Transverse colon (tissue), 4 donors: Measurements from ENCODE around the gene ABRACL. TPM values are rescaled to one million over a fixed set of nuclear protein-coding genes. Genes with fewer than 3 reads are reported as not detected.

Source experiments
- DNase-seq: peaks from one replicate; pipeline ENCODE4 v3.0.0-alpha.2; 2019
- H3K27ac ChIP-seq, 4 donors: fragments of 200-600 bp; sonication (generic); 2 replicates each; pipeline ENCODE4 v1.5.1; 2016 to 2018; ENCODE audit warnings: inconsistent platforms in 4 of 4
- H3K27me3 ChIP-seq: fragments of 200-600 bp; sonication (generic); 2 replicates; pipeline ENCODE4 v1.5.1; 2017; ENCODE audit warnings: inconsistent platforms
- H3K36me3 ChIP-seq, 4 donors: fragments of 200-600 bp; sonication (generic); 2 replicates each; pipeline ENCODE4 v1.5.1; 2017 to 2019; ENCODE audit warnings: inconsistent platforms in 4 of 4
- H3K4me1 ChIP-seq, 4 donors: fragments of 200-600 bp; sonication (generic); 2 replicates each; pipeline ENCODE4 v1.5.1; 2017 to 2020; ENCODE audit warnings: inconsistent platforms in 4 of 4
- H3K4me3 ChIP-seq, 4 donors: fragments of 200-600 bp; sonication (generic); 1 replicate in 1 of 4; 2 replicates in 3 of 4; pipeline versions ENCODE4 v1.5.1 to v1.6.1; 2017 to 2019; ENCODE audit warnings: inconsistent platforms in 4 of 4
- H3K9me3 ChIP-seq, 2 donors: fragments of 200-600 bp; sonication (generic); 2 replicates each; pipeline ENCODE4 v1.5.1; 2017 to 2019; ENCODE audit warnings: inconsistent platforms in 2 of 2
- EP300 ChIP-seq: sonication (generic); formaldehyde crosslinking; IDR thresholded peaks from one replicate; pipeline ENCODE4 v1.6.1; 2017; ENCODE audit warnings: antibody characterized with exemption, low read depth
- POLR2A ChIP-seq: fragments of 450-650 bp; IDR thresholded peaks from one replicate; pipeline ENCODE4 v1.6.1; 2016; ENCODE audit warnings: antibody characterized with exemption, mild to moderate bottlenecking, moderate library complexity
- POLR2AphosphoS5 ChIP-seq, 3 donors: sonication (generic); formaldehyde crosslinking; IDR thresholded peaks; one replicate each; pipeline ENCODE4 v1.6.1; 2016; ENCODE audit warnings: antibody characterized with exemption in 3 of 3
- WGBS, 2 donors: methylation state at CpG; one replicate each; pipeline ENCODE4 v1.1.5; 2018; ENCODE audit warnings: low coverage in 1 of 2; 5-methylcytosine and 5-hydroxymethylcytosine counted together
- in situ Hi-C, 4 donors: fragments of 200-750 bp; cut with MboI; loops; one replicate each; pipeline versions ENCODE4 v1.15.0 to v1.15.1; 2017; ENCODE audit warnings: low sequenced_read_pairs in 3 of 4, low pct_ligation_motif_present in 1 of 4, low pct_unique_long_range_greater_than_20kb in 1 of 4
- intact Hi-C: fragments of 100-400 bp; cut with DNase I; formaldehyde crosslinking; loops from one replicate; pipeline ENCODE4 v1.15.1; 2023; ENCODE audit warnings: low total_unique reads
- total RNA-seq, 4 donors: library from RNA; depleted of rRNA; stranded (reverse); fragments of >200 nt; gene quantifications; one replicate each; pipeline ENCODE4 v1.1.0, GENCODE V29; 2016
- TF ChIP-seq, protein P1 (sequence below), 5 experiments: fragments of 200-600 bp in 3 of 5; fragments of 450-650 bp in 2 of 5; sonication (generic) in 3 of 5; IDR thresholded peaks; 1 replicate in 2 of 5; 2 replicates in 3 of 5; pipeline ENCODE4 v1.5.1; 2016 to 2017; ENCODE audit warnings: antibody characterized with exemption in 5 of 5, inconsistent platforms in 3 of 5, mild to moderate bottlenecking in 2 of 5, moderate library complexity in 1 of 5

ABRACL gene
- total RNA-seq, 4 donors from 2014 or later = 26.2 to 73.5 (median 60.2) TPM; not detected in 1

DNA sequence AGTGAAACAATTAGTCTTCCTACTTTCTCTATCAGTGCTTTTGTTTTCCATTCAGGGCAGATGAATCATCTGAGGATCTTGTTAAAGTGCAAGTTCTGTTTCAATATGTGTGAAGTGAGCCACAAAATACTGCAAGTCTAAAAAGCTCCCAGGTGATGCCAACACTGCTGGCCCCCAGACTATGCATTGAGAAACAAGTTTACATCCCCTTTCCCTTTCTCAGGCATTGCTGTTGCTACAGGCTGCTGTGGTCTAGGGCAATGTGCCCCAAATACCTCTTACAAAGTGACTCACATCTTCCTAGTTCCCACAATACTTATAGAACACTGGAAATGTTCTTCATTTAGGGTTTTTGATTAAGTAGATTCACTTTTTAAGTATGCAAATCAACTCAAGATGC lies 31.8 kb downstream of the ABRACL start:
- Histone ChIP-seq H3K27me3 (no peaks in the 10 kb centered on the region), H3K4me1 (no peaks in the 10 kb centered on the region), H3K36me3 (no peaks in the 10 kb centered on the region), H3K9me3 (no peaks in the 10 kb centered on the region), H3K4me3 (no peak overlapping the region), H3K27ac (no peak overlapping the region)
- TF ChIP-seq POLR2A = no peak
- TF ChIP-seq, protein P1, sequence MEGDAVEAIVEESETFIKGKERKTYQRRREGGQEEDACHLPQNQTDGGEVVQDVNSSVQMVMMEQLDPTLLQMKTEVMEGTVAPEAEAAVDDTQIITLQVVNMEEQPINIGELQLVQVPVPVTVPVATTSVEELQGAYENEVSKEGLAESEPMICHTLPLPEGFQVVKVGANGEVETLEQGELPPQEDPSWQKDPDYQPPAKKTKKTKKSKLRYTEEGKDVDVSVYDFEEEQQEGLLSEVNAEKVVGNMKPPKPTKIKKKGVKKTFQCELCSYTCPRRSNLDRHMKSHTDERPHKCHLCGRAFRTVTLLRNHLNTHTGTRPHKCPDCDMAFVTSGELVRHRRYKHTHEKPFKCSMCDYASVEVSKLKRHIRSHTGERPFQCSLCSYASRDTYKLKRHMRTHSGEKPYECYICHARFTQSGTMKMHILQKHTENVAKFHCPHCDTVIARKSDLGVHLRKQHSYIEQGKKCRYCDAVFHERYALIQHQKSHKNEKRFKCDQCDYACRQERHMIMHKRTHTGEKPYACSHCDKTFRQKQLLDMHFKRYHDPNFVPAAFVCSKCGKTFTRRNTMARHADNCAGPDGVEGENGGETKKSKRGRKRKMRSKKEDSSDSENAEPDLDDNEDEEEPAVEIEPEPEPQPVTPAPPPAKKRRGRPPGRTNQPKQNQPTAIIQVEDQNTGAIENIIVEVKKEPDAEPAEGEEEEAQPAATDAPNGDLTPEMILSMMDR (IDR thresholded peaks at IDR 0.05) = no peak
- no peak for TF ChIP-seq EP300
- DNase-seq = no peak
- intact Hi-C loops (no loop called here), in situ Hi-C loops (no loop called here)

DNA sequence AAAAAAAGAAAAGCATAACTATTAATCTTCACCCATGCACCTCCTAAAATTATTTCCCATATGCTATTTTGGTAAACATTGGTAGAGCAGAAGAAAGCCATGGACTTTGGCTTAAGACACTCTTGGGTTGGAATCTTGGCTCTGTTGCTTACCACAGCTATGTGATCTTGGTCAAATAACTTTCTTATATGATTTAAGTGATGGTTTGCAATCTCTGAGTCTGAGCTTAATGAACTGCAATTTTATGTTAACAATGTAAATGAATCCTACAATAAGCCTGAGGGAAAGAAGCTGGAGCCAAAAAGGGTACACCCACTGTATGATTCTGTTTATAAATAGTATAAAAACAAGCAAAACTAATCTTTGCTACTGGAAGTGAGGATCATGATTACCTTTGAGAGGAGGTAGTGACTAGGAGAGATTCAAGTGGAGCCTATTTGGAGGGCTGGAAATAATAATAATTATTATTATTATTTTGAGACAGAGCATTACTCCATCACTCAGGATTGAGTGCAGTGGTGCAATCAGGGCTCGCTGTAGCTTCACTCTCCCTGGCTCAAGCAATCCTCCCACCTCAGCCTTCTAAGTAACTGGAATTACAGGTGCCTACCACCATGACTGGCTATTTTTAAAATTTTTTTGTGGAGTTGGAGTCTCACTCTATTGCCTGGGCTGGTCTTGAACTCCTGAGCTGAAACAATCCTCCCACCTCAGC lies 34.5 kb downstream of the ABRACL start:
- intact Hi-C loops (no loop called here), in situ Hi-C loops (no loop called here)
- Histone ChIP-seq H3K36me3 (no peaks in the 10 kb centered on the region), H3K27ac (no peak overlapping the region), H3K27me3 (no peaks in the 10 kb centered on the region), H3K9me3 (no peaks in the 10 kb centered on the region), H3K4me1 (no peaks in the 10 kb centered on the region), H3K4me3 (no peak overlapping the region)
- WGBS, 2 donors = 92 to 100% methylated on average over 1 of the region's 1 CpG
- TF ChIP-seq POLR2A = no peak
- no peak for TF ChIP-seq EP300
- TF ChIP-seq POLR2AphosphoS5 (IDR thresholded peaks at IDR 0.05) = no peak
- TF ChIP-seq, protein P1 (IDR thresholded peaks at IDR 0.05) = no peak
- DNase-seq = no peak

DNA sequence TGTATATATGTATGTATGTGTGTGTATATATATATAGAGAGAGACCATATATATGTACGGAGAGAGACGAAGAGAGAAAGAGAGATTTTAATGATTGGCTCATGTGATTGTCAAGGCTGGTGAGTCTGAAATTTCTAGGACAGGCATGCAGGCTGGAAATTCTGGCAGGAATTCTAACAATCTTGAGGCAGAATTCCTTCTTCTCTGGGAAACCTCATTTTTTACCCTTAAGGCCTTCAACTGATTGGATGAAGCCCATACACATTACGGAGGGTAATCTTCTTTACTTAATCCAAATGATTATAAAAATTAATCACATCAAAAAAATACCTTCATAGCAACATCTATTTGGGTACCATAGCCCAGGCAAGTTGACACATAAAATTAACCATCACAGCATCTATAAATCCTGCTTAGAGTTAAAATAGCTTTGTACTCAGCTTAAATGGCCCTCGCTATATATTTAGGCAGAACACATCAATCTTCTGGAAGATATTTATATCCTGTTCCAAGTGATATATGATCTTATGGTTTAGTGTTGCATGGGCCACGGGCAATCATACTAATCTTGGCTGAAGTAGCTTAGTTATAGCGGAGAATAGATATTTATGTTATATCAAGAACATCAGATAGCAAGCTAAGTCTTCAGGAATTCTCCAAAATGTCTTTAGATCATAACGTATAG lies 36.6 kb downstream of the ABRACL start:
- Histone ChIP-seq H3K27me3 (no peaks in the 10 kb centered on the region), H3K27ac (no peak overlapping the region), H3K4me1 (no peaks in the 10 kb centered on the region), H3K4me3 (no peak overlapping the region), H3K36me3 (no peaks in the 10 kb centered on the region), H3K9me3 (no peaks in the 10 kb centered on the region)
- TF ChIP-seq EP300 = no peak
- no peak for TF ChIP-seq POLR2A
- TF ChIP-seq, protein P1 (IDR thresholded peaks at IDR 0.05) = no peak
- no peak for TF ChIP-seq POLR2AphosphoS5 (IDR thresholded peaks at IDR 0.05)
- intact Hi-C loops (no loop called here), in situ Hi-C loops (no loop called here)
- WGBS, 2 donors = 70 to 71% methylated on average over 7 of the region's 7 CpGs
- DNase-seq = no peak

DNA sequence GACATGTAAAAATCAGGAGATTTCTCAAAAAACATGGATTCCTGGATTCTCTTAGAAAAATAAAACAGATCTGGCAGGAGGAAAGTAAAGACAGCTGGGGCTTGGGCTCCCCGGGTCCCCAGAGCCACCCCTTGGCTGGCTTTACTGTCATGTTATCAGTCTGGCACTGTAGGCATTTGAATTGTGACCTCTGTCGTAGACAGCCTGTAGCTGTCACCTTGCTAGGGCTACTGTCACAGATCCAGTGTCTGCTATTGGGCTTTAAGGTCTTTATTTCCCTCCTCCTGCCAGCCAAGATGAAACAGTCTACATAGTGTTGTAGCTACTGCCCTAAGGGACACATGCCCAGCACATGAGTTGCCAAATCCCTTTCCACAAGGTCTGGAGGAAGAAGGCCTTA lies 37.5 kb downstream of the ABRACL start:
- Histone ChIP-seq H3K27me3 (no peaks in the 10 kb centered on the region), H3K36me3 (no peaks in the 10 kb centered on the region), H3K4me3 (no peak overlapping the region), H3K9me3 (no peaks in the 10 kb centered on the region), H3K4me1 (no peaks in the 10 kb centered on the region), H3K27ac (no peak overlapping the region)
- TF ChIP-seq EP300 (no peak), POLR2A (no peak), POLR2AphosphoS5 (IDR thresholded peaks at IDR 0.05) (no peak)
- TF ChIP-seq, protein P1 (IDR thresholded peaks at IDR 0.05) = no peak
- intact Hi-C loops = no loop called here
- WGBS, 2 donors = 90% methylated on average over 2 of the region's 2 CpGs; no CpG with 5 or more reads in 1 of the 2 donors
- no peak for DNase-seq
- in situ Hi-C loops = no loop called here
